ENCODE measurements around the gene FBXW8.

DNA sequence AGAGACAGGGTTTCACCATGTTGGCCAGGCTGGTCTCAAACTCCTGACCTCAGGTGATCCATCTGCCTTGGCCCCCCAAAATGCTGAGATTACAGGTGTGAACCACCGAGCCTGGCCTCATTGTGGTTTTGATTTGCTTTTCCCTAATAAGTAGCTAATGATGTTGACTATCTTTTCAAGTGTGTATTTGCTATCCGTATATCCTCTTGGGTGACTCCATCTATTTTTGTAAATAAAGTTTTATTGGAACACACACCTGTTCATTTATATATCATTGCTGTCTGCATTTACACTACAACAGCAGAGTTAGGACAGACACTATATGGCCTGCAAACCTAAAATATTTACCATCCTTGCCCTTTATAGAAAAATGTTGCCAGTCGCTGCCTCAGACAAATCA, 15.8 kb upstream of the FBXW8 start:
- TF ChIP-seq POLR2A (IDR thresholded peaks at IDR 0.05; ENCODE audit: low read depth, low read length) (no peak), POLR2AphosphoS5 (IDR thresholded peaks at IDR 0.05; ENCODE audit: low read depth, low read length) (no peak), TAF1 (IDR thresholded peaks at IDR 0.05; ENCODE audit: low read depth, low read length) (no peak)
